HG03520 (cell line): ENCODE measurements around the gene CNTNAP2.
A peak's percentile ranks its signal among the peaks of the same experiment; 100 is the strongest.
"Not testable (repeated sequence)": the region's sequence is repeated elsewhere in the genome, so short reads cannot be mapped to it uniquely, and the experiment has no call there.

Experiments used
- ATAC-seq: cut with Tn5 transposase; IDR thresholded peaks from one replicate; pipeline ENCODE4 v1.9.1; 2021; ENCODE audit warnings: mild to moderate bottlenecking, moderate library complexity; ENCODE audit not compliant: unreplicated experiment

CNTNAP2 gene

DNA sequence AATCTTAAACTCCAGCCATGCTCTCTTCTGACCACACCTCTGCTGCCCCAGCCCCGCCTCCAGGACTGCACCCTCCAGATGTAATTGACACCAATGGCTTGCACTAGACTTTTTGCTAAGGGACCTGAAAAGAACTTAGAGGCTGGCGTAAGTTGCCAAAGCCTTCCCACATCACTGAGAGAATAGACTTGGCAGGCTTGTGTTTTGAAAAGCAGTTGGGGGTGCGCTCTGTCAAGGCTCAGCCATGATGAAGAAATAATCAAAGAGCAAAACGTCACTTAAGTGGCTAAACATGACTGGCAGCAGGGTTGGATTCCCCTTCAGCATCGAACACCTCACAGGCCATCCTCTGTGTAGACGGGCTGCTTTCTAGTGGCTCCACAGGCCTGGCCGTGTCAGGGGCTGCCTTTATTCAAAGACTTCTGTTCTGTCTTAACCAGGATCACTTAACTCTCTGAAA lies 2278.8 kb downstream of the CNTNAP2 start:
- no peak for ATAC-seq

DNA sequence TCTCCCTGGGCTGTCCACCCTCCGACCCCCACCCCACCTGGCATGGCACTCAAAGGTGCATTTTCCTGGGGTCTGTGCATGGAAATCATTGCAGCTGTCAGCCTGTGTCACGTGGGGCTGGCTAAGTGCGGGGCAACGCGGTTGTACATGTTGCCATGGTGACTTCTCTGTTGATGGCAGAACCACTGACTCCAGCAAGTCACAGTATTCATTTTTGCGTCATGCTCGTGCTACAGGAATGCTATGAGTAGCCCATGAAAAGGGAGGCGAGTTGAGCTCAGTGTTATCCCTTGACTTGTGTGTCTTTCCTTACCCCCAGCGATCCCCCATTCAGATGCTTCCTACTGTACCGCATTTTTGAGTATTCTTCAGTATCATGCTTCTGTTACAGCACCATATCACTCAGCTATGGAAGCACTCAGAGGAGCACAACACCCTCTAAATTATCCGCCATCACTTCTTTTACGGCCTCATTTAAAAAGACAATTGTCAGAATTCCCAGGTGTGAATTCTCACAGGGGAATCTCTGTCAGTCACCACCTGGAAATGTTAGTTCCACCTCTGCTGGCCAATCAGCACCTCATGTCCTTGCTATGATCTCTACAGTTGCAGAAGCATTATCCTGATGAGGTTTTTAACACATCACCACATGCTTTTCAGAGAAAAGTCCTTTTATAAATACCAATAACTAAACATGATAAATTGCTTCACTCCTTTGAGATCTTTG lies 2279.6 kb downstream of the CNTNAP2 start:
- ATAC-seq, result no peak

DNA sequence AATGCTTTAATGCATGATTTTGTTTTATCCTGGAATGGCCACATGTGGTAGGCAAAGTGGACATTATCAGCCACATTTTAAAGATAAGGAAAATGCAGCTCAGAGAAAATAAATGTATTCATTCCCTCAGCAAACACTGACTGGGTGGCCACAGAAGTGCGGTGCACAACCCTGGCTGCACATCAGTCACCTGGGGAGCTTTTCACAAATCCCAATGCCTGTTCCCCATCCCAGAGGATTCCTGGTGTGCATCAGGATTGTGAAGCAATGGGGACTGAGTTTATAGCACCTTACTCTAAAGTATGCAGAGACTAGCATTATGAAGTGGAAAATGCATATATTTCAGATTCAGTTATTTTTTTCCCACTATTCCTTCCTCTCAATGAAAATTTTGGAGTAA lies 2280.5 kb downstream of the CNTNAP2 start:
- ATAC-seq, result no peak

DNA sequence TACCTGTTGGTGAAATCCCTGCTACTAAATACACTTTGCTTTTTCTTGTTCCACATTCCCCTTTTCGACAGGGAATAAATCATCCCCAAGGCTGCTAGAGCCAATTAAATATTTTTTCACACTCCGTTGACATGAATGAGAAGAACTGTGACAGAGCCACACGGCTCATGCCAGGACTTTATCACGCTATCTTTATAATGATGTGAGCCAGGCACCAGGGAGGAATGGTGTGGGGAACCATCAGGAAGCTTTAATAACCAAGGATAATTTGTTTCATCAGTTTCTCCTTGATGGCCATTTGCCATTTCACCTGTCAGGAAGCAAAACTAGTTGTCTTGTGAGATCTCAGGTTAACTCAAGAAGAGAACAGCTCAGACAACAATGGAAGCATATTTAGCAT lies 2280.9 kb downstream of the CNTNAP2 start:
- ATAC-seq, result no peak

DNA sequence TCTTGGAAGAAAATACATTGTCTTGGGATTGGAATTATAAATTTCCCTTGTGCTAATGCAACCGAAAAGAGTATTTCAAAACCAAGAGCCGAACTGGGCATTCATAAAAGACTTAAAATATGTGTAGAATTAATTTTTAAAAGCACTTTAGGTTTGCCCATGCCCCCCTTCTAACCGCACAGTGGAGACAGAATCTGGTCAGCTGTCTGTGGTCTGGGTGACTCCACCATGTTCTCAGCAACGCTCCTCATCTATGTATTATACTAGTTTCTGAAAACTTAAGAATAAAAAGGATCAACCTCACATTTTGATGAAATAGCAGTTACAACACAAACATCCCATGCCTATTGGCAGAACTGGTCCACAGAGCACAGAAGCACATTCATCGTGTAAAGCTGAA lies 2281.4 kb downstream of the CNTNAP2 start:
- no peak for ATAC-seq

DNA sequence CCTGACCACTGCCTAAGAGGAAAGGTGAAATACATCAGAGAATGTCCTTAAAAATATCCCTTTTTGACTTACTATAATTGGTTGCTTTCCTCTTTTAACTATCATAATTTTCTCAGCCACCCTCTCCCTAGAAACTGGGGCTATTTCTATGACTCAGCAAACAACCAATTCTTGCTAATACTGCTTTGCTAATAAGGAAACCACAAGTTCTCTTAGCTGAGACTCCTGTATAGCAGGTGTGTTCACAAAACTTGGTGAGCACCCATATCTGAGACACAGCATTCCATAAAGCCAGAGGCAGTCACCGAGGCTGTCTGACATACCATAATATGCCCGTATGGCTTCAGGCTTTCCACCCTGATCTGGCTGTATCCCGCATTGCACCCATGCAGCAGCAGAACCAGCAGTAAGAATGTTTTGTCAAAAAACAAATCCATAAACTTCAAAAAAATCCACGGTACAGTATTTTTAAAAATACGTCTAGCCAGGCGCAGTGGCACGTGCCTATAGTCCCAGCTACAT lies 2282.3 kb downstream of the CNTNAP2 start:
- ATAC-seq, result peak; percentile 91

DNA sequence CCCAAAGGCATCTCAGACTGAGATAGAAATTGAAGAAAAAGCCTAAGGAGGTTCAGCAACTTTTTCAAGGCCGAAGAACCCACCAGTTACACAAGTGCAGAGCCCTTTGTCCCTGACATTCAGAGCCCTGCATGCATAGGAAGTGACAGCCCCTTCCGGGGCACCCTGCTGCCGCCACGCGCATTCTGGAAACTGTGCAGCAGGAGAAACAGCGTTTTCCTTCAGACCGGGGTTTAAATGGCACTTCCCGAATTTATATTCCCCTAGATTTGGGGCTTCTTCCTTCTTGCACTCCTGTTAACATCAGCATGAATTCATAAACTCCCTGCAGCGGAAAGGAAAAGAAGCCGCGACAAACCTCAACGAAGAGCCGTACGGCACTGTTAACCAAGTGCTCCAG lies 2283.5 kb downstream of the CNTNAP2 start:
- ATAC-seq, result no peak

DNA sequence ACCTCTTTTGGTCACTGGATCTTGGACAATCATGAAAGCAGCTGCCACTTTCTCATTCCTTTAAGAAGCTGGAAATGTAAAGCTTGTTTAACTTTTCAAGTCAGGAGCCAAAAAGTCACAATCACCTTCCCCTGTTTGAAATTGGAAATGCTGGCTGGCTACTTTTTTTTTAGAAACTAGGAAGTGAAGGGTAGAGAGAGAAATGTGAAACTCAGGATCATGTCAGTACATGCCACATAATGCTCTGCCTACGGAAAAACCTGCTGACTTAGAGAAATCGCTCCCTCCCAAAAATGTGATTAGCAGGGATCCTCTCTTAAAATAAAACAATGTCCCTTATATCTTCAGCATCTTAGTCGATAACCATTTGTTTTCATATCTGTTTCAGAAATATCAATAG lies 2285.6 kb downstream of the CNTNAP2 start:
- ATAC-seq, result no peak

DNA sequence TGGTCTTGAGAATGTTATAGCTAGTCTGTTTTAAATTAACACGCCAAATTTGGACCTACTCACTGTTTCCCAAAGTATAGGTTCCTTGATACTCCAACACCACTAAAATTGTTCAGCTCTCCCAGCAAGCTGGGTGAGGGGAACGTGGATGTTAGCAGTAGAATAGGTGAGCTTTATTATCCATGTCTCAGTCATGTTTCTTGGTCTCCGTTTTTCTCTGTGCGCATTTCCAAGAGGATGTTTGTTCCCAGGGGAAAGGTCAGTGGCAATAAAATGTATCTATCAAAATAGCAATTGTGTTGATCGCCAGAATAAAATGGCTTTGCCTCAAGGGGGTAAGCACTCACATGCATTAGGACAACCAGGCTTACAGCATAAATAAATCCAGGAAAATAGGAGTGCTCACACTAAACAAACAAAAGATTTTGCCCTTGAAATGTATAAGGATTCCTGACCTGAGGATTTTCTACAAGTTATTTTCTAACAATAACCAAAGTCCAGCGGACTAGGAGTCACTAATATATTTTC lies 2286.9 kb downstream of the CNTNAP2 start:
- ATAC-seq, result no peak

DNA sequence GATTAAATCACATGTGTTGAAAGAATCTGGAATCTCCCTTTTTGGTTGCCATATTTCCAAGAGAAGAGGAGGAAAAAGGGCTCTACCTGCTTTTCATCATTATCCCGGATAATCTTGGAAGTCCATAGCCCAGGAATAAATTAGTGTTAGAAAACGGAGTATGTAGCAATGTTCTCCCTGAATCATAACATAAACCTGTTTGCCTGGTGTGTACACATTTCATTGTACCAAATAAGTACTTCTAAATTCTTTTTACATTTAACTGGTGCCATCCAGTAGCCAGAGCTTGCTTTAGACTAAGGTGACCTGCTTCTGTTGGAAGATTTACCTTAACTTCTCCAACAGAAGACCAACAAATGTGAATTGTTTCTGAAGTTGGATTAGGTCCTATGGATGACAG lies 2291.7 kb downstream of the CNTNAP2 start:
- no peak for ATAC-seq

DNA sequence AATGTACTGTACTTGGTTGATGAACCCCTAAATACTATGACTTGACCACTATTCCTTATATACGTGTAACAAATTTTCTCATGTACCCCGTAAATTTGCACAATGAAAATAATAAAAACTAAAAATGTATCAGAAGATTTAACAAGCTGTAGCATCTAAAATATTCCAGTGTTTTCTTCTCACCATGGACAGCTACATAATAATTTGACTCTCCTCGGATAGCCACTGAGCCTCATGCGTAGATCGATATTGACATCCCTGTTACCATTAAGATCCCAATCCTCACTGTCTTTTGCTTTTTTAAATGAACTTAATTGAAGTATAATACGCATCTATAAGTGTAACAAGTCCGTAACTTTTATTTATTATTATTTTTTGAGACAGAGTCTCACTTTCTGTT lies 2294.3 kb downstream of the CNTNAP2 start:
- ATAC-seq, result no peak

DNA sequence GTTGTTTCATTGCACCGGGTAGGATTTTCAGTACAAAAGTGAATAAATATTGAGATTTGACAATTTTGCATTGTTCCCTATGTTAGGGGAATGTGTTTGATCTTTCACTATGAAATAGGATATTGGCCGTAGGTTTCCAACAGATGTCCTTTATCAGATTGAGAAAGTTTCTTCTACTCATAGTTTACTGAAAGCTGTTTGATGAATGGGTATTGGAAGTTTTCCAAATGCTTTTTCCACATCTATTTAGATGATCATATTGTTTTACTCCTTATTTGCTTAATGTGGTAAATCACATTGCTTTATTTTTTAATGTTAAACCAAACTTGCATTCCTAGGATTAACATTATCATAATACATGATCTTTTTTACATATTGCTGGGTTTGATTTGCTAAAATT lies 2296.1 kb downstream of the CNTNAP2 start:
- no peak for ATAC-seq

DNA sequence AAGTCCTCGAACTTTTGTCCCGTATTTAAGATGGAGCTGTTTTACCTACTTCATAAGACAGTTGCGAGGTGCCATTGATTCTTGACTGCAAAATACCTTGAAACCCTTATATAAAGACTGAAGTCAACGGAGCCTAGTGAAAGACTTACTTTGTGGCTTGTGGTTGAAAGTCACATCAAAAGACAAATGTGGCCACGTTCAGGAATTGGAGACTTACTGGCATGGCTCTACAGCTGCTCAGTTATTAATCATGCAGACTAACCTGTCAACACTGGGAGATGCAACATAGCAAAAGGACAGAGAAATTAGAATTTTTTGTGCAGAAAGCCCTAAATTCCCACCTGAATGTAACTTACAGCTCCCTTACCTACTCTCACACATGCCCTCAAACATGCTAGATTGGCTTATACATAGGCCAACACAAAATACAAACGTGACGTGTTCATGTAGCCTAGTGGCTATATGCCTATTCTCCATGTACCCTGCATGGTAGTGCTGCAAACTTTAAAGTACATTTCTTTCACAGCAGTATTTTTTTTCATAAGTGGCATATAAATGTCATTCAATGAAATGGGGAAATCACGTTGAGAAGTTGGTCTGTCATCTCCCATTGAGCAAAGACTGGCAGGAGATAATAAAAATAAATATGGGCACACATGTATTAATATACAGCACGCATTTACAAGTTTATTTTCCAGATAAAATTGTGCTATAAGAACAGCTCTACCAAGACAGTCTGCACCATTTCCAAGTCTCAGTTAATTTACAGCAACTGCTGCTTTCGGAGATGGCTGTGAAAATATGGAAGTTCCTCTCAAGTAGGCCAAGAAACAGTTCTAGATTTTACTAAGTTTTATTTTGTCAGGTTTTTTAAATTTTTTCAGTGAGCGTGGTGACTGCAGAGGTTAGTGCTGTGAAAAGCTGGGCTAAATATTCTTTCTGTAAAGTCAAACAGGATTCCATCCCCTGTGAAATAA lies 2303.5 kb downstream of the CNTNAP2 start:
- ATAC-seq, result peak; percentile 93

DNA sequence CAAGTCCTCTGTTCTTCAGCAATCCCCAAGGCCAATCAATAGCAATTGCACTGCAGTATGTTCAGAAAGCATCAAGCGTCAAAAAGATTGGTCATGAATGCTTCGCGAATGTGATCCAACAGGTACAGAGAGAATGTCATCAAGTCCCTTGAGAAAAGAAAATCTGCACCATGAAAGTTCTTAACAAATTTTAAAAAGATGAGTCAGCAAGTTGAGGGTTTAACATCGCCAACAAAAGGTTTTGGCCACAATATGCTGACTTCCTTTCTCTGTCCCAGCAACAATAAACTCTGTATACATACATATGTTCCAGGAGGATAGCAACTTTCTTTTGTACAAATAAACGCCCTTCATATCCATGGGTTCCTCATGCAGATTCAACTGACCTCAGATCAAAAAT lies 2305.4 kb downstream of the CNTNAP2 start:
- no peak for ATAC-seq

DNA sequence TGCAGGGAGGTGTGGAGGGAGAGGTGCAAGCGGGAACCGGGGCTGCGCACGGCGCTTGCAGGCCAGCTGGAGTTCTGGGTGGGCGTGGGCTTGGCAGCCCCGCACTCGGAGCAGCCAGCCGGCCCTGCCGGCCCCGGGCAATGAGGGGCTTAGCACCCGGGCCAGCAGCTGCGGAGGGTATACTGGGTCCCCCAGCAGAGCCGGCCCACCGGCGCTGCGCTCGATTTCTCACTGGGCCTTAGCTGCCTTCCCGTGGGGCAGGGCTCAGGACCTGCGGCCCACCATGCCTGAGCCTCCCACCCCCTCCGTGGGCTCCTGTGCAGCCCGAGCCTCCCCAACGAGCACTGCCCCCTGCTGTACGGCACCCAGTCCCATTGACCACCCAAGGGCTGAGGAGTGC lies 2309.8 kb downstream of the CNTNAP2 start:
- ATAC-seq, result not testable (repeated sequence)

DNA sequence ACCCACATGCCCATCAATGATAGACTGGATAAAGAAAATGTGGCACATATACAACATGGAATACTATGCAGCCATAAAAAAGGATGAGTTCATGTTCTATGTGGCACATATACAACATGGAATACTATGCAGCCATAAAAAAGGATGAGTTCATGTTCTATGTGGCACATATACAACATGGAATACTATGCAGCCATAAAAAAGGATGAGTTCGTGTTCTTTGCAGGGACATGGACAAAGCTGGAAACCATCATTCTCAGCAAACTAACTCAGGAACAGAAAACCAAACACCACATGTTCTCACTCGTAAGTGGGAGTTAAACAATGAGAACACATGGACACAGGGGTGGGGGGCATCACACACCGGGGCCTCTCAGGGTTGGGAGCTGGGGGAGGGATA lies 2314.1 kb downstream of the CNTNAP2 start:
- ATAC-seq, result not testable (repeated sequence)

DNA sequence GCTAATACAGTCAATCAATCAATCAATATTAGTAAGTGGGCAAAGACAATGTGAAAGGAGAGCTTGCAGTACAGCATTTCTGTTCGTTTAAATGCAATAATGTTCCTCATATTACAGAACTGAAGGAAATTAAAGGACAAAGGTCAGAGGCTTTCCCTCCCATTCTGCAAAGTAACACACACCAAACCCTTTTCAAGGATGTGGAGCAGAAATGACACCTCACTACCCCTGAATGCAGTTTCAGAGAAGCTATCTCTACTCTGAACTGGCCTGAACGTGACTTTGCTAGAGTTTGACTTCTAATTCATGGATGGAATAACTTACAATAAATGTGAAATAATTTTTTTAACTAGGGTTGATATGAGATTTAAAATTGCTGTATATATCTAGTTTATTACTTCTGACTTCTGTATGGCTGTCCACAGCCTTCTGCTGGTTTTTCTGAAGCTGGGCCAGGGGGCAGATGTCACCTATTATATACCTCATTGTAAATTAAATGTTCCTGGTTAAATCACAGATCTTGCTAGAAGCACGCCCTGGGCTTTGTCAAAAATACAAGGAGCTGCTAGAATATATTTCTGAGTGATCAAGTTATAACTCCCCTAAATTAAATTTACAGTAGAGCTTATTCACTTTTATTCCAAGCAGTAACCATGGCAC lies 2317.1 kb downstream of the CNTNAP2 start:
- no peak for ATAC-seq

DNA sequence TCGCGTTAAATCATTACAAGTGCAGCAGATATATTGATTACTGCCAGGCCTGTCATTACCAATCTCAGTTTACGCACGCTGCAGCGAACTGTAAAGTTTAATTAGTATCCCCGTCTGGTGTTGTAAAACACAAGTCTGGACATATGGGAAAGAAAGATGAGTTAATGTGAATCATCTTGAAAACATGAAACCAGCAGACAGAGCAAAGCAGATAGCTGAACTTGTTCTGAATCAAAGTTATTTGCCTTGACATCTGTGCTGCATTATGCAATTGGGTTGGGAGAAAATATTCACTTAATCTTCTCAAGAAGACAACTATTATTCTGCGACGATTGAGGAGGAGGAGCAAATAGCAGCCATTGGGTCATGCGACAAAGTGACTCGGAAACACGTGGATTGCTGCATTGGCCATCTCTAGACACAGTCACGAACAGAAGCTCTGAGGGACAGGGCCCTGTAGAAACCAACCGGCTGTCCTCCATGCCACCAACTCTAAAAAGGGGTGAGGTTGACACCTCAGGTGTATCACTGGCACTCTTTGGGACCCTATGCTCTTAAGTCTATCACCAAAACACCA lies 2317.7 kb downstream of the CNTNAP2 start:
- no peak for ATAC-seq

DNA sequence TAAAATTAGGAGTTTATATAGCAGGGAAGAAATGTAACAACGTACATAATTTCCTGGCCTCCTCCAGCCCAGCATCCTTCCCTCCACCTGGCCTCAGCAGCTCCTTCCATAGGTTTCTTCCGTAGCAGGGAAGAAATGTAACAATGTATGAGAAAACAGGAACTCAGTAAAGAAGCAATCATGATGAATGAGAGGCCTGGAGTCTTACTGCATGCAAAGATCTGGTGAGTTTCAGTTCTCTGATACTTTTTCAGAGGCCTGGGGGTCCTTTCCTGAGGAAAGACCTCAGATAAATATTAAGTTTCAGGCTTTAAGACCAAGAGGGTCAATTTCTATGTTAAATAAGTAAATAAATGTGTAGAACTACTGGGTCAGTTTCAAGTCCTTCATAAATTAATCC lies 2318.3 kb downstream of the CNTNAP2 start:
- no peak for ATAC-seq

DNA sequence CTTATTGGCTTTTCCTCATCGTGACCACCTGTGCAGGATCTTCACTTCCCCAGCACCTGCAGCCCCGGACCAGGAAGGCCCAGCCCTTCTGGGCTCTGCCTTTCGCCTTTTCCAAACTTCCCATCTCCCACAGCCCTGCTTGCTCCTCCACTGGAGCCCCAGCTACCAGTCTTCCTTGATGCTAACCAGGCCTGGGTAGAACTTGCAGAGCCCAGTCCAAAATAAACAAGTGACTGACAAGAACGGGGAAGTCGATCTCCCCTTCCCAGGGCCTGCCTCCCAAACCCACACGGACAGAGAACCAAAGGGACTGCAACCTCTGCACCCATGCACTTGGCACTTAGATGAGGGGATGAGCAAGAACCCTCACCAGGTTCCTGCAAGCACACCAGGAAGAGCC lies 2319.1 kb downstream of the CNTNAP2 start:
- no peak for ATAC-seq

DNA sequence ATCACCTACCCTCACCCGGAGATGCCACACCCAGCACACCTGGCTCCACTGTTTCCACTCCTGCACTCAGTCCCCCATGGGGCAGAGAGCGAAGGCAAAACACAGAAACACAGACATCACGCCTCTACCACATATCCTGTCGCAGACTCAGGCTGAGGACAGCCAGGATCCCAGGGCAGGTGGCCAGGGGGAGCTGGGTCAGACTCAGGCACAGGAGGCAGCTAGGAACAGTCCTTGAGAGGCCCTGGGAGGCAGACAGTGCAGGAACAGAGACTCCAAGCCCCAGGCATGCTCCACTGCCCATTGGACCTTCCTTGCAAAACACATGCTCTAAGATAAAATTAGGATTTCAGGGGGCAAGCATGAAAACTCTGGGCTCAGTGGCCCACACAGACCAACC lies 2319.5 kb downstream of the CNTNAP2 start:
- no peak for ATAC-seq
